A549 (cell line): ENCODE results near the gene TTC16.

ENCODE experiments used
- TF ChIP-seq, protein P1 (sequence below): fragments of 450-650 bp; IDR thresholded peaks from 2 replicates; pipeline ENCODE4 v1.6.1; 2014; ENCODE audit warnings: antibody characterized with exemption
- TF ChIP-seq, protein P2 (sequence below): fragments of >200 bp; sonication (Bioruptor Twin); formaldehyde crosslinking; IDR thresholded peaks from 3 replicates; pipeline ENCODE4 v1.5.1; 2016

DNA sequence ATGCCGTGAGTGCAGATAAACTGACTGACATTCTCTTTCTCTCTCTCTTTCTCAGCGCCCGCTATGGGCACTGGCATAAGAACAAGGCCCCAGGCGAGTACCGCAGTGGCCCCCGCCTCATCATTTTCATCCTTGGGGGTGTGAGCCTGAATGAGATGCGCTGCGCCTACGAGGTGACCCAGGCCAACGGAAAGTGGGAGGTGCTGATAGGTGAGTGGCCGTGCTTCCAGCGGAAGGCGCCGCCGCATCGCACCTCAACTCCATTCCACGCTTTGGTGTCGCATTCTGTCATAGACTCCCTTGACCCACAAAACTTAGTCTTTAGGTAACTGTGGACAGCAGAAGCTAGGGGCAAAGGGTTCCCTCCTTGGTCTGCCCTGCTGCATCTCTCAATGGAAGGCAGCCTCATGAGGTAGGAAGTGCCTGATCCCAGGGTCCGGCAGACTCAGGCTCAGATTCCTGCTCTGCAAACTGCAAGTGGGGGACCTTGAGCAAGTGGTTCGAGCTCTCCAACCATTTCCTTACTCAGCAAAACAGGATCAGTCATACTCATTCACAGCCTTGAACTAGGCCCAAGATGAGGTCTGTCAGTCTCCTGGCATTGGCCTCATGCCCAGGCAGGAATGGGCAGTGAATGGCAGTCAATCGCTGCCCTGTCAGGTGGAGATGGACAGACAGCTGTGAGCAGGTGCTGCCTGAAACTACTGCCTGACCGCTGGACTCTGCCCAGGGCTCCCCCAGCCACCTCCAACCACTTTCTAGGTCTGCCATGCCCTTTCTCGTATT is 33.3 kb upstream of the TTC16 start:
- TF ChIP-seq, protein P1, sequence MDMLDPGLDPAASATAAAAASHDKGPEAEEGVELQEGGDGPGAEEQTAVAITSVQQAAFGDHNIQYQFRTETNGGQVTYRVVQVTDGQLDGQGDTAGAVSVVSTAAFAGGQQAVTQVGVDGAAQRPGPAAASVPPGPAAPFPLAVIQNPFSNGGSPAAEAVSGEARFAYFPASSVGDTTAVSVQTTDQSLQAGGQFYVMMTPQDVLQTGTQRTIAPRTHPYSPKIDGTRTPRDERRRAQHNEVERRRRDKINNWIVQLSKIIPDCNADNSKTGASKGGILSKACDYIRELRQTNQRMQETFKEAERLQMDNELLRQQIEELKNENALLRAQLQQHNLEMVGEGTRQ, result no peak
- TF ChIP-seq, protein P2, sequence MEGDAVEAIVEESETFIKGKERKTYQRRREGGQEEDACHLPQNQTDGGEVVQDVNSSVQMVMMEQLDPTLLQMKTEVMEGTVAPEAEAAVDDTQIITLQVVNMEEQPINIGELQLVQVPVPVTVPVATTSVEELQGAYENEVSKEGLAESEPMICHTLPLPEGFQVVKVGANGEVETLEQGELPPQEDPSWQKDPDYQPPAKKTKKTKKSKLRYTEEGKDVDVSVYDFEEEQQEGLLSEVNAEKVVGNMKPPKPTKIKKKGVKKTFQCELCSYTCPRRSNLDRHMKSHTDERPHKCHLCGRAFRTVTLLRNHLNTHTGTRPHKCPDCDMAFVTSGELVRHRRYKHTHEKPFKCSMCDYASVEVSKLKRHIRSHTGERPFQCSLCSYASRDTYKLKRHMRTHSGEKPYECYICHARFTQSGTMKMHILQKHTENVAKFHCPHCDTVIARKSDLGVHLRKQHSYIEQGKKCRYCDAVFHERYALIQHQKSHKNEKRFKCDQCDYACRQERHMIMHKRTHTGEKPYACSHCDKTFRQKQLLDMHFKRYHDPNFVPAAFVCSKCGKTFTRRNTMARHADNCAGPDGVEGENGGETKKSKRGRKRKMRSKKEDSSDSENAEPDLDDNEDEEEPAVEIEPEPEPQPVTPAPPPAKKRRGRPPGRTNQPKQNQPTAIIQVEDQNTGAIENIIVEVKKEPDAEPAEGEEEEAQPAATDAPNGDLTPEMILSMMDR, result no peak
